GM19023 (cell line): ENCODE measurements around the gene MYEF2.

Experiments used
- ATAC-seq: cut with Tn5 transposase; IDR thresholded peaks from one replicate; pipeline ENCODE4 v1.9.1; 2021; ENCODE audit warnings: mild to moderate bottlenecking, moderate library complexity; ENCODE audit not compliant: unreplicated experiment

The MYEF2 gene

GRCh38 chr15:48177766-48178647, at the start of gene MYEF2:
TSS of gene MYEF2 (minus strand) at chr15:48178295. CDS start at chr15:48178237, 58 bp downstream.
- ATAC-seq = peak; percentile 83

GRCh38 chr15:48225771-48226170, 47.7 kb upstream of the MYEF2 start:
- ATAC-seq = no peak

GRCh38 chr15:48222627-48223026, 44.5 kb upstream of the MYEF2 start:
- no peak for ATAC-seq

- ATAC-seq = no peak
Observed at GRCh38 chr15:48221885-48222284, 43.8 kb upstream of the MYEF2 start.

- no peak for ATAC-seq
Observed at GRCh38 chr15:48221261-48221660, 43.2 kb upstream of the MYEF2 start.

GRCh38 chr15:48205981-48206380, 27.9 kb upstream of the MYEF2 start, which contains the start of gene SLC12A1:
TSS of gene SLC12A1 (plus strand) at chr15:48206302. CDS start at chr15:48207720, 1,418 bp downstream.
- no peak for ATAC-seq

GRCh38 chr15:48202068-48202467, 24.0 kb upstream of the MYEF2 start:
- no peak for ATAC-seq

- ATAC-seq = no peak
Observed at GRCh38 chr15:48191574-48192225, 13.6 kb upstream of the MYEF2 start, which contains the start of gene CTXN2. TSS of gene CTXN2 (plus strand) at chr15:48191665. CDS start at chr15:48201301, 9,636 bp downstream.

GRCh38 chr15:48190932-48191573, 13.0 kb upstream of the MYEF2 start:
- no peak for ATAC-seq

- no peak for ATAC-seq
Observed at GRCh38 chr15:48186271-48186670, 8.2 kb upstream of the MYEF2 start.

- ATAC-seq = no peak
Observed at GRCh38 chr15:48185529-48185928, 7.4 kb upstream of the MYEF2 start.

GRCh38 chr15:48182749-48183148, 4.7 kb upstream of the MYEF2 start:
- no peak for ATAC-seq

- no peak for ATAC-seq
Observed at GRCh38 chr15:48178648-48178931, 495 bp upstream of the MYEF2 start.

GRCh38 chr15:48177383-48177765, 721 bp downstream of the MYEF2 start:
- ATAC-seq = peak; percentile 70

- ATAC-seq = no peak
Observed at GRCh38 chr15:48176957-48177356, 1.1 kb downstream of the MYEF2 start.

GRCh38 chr15:48176112-48176511, 2.0 kb downstream of the MYEF2 start:
- ATAC-seq = no peak

GRCh38 chr15:48175126-48175525, 3.0 kb downstream of the MYEF2 start:
- ATAC-seq = no peak

GRCh38 chr15:48170981-48171380, 7.1 kb downstream of the MYEF2 start:
- no peak for ATAC-seq

GRCh38 chr15:48168616-48169015, 9.5 kb downstream of the MYEF2 start:
- ATAC-seq = no peak

- no peak for ATAC-seq
Observed at GRCh38 chr15:48153526-48153925, 24.6 kb downstream of the MYEF2 start.

- no peak for ATAC-seq
Observed at GRCh38 chr15:48149858-48150257, 28.2 kb downstream of the MYEF2 start.

GRCh38 chr15:48147358-48147757, 30.7 kb downstream of the MYEF2 start:
- no peak for ATAC-seq
